Esophagus squamous epithelium (tissue), 4 donors: ENCODE data around the gene ZBED1.

Experiments
- CTCF ChIP-seq, 6 experiments: fragments of 450-650 bp in 4 of 6; fragments of 200-600 bp in 2 of 6; sonication (generic) in 2 of 6; IDR thresholded peaks; one replicate each; pipeline ENCODE4 v1.5.1; 2016 to 2019; ENCODE audit warnings: antibody characterized with exemption in 6 of 6, mild to moderate bottlenecking in 4 of 6, moderate library complexity in 4 of 6
- POLR2A ChIP-seq, 4 donors: fragments of 450-650 bp; IDR thresholded peaks; one replicate each; pipeline ENCODE4 v1.6.1; 2017; ENCODE audit warnings: antibody characterized with exemption in 4 of 4, mild to moderate bottlenecking in 4 of 4, moderate library complexity in 3 of 4

GRCh38 chrX:2490634-2491033, 10.1 kb downstream of the ZBED1 start:
- TF ChIP-seq CTCF (IDR thresholded peaks at IDR 0.05) (no peak), POLR2A (IDR thresholded peaks at IDR 0.05) (no peak)
